GM21381 (cell line): ENCODE measurements around the gene TCAP.

Experiments
- ATAC-seq: cut with Tn5 transposase; IDR thresholded peaks from one replicate; pipeline ENCODE4 v1.9.1; 2021; ENCODE audit warnings: mild to moderate bottlenecking, moderate library complexity; ENCODE audit not compliant: unreplicated experiment

Gene TCAP, protein sequence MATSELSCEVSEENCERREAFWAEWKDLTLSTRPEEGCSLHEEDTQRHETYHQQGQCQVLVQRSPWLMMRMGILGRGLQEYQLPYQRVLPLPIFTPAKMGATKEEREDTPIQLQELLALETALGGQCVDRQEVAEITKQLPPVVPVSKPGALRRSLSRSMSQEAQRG

DNA sequence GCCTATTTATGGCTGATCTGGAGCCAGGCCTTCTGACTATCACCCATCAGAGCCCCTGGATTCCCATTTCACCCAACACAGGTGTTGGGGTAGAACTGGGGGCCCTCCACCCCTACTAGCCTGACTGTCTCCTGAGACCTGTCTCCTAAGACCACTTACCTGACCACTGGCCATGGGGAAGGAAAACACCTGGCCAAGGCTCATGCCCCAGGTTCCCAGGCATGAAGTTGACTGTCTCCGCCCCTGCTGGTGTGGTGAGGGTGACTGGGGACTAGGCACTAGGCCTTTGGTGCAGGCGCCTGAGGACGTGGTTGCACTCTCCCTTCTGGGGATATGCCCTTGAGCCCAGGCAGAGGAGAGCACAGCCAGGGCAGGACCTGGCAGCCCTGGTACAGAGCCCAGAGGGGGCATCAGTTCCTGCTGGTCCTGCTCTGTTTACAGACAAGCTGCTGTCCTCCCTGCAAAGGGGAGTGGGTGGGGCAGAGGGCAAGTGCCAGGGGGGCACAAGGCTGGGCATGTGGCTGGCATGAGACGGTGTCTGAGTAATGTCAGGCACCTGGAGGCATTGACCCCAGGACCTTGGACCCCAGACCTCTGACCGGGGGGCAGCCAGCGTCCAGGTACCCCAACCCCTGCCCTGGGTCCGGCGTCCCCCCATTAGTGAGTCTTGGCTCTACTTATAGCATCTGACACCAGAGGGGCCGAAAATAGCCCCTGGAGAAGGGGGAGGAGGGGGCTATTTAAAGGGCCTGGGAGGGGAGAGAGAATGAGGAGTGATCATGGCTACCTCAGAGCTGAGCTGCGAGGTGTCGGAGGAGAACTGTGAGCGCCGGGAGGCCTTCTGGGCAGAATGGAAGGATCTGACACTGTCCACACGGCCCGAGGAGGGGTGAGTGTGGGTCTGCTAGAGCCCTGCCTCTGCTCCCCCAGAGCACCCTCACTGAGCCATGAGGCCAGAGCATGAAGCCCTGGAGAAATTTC lies at the start of gene TCAP:
TCAP (plus strand) TSS at position 769 of the 981 bp plus-strand sequence; CDS start at position 780, 11 bp downstream.
- no peak for ATAC-seq

DNA sequence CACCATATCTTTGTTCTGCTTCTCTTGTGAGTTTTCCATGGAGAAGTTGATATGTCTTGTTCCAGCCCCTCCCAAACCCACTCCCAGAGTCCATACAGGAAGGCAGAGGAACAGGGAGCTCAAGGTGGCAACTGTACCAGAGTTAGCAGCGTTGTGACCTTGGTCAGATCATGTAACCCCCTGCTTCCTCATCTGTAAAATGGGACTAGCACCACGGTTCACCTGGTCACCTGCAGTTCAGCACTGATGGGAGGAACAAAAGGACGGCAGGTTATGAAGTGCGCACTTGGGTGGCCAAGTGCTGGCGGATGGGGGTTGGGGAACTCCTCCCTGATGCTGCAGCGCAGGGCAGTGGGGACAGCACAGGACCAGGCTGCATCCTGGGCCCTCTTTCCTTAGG lies 49.7 kb upstream of the TCAP start:
- ATAC-seq = no peak

DNA sequence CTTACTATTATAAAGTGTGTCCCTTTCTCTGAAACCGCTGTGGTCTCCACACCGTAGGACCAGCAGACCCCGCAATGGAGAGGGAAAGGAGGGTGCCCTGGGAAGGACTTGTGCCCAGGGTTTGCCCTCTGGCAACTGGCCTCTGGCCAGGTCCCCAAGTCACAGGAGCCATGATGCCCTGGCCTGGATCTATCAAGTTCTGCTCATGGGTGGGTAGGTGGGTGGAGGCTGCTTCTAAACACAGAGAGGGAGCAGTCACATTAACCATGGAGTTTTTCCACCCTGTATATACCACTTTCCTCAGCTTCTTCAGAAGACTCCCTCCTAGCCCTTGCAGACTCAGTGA lies 48.1 kb upstream of the TCAP start:
- no peak for ATAC-seq

DNA sequence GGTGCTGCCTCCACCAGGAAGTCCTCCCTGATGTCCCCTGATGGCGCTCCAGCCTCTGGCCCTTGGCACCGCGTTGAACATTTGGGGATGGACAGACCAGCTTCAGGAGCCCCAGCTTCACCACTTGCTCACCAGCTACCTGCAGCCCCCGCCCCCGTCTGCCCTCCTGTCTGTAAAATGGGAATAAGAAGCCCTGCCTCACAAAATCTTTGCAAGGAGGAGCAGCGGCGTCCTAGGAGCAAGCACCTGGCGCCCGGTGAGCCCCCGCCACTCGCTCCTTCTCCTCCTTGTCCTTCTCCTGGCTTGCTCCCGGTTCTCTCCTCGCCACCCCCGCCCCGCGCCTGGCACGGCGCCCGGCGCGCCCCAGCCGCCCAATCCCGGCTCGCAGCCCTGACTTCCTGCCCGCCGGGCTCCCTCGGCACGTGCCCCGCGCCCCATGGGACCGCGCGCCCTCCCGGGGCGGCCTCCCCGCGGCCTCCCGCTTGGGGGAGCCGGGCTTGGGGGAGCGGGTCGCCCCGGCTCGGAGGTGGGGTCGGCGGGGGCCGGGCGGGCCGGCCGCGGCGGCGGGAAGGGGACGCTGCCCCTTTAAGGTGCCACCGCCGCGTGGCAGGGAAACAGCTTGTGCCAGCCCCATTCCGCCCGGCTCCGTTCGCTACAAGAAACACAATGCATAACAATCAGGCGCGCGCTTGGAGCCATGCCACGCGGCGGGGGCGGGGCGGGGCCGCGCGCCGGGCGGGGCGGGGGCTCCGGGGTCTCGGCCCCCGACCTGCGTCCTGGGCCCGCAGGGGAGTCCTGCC lies 47.5 kb upstream of the TCAP start:
- ATAC-seq = no peak

DNA sequence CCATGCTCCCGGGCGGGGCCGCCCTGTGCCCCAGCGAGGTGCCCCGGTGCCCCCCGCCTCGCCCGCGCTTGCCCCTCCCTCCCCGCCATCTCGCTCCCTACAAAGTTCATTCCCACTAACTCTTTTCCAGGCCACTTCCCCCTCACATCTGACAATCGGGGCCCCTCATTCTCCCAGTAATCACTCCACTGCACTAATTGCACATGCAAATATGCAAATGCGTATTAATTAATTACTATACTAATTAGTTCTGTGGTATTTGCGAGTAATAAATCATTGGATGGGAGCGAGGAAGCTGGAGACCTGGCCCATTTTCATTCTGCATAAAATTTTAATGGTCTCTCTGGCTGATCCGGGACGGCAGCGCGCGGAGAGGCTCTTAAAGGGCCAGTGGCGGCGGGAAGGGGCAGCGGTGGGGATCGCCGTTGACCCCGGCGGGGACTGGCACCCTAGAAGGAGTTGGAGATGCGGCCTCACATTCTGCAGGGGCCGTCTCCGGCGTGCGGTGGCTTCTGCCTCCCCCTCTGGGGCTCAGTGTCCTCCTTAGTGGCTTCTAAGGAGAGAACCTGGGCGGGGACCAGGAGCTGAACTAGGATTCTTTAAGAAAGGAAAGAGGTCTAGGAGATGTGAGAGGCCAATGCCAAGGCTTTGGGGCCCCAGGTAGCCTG lies 46.8 kb upstream of the TCAP start:
- no peak for ATAC-seq

DNA sequence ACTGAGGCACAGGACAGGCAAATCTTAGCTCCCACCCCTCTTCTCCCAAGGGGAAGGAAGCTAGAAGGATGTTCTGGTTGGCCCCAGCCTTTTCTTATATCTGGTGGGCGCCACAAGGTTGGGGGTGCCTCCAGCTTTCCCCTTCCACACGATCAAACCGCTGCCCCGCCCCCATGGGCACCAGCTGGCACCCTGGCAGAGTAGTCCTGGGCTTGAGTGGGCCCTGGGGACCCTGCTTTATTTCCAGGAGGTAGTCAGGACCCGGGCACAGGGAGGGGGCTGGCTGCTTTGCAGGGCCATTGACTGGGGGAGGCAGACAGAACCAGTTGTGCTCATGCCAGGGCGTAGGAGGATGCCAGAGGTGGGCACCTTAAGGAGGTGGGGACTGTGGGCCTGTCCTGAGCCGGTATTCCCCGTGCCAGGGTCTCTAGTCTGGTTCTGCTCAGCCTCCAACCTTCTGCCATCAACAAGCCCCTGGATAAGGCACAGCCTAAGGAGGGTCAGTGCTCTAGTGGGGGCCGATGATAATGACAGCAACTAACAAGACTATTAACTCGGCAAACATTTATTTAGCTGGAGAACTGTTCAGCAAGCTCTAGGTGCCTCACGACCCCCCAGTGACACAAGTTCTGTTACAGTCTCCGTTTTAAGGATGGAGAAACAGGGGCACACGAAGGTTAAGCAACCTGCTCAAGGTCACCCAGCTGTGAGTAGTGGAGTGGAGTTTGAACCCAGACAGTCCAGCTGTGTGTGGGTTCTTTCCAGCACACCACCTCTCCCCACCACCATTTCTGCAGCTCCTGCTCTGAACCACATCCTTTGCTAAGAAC lies 46.0 kb upstream of the TCAP start:
- no peak for ATAC-seq

DNA sequence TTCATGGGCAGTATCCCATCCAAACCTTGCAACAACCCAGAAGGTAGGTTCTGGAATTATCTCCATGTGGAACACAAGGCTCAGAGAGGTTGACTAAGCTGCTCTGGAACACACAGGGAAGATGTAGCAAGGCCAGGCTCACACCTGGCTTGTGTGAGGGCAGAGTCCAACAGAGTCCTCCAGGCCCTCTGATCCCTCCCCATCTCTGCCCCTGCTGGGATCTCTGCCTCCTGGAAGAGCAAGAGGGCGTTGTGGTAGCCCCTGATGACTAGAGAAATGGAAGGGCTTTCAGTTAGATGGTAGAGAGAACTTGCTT lies 45.4 kb upstream of the TCAP start:
- ATAC-seq = no peak

DNA sequence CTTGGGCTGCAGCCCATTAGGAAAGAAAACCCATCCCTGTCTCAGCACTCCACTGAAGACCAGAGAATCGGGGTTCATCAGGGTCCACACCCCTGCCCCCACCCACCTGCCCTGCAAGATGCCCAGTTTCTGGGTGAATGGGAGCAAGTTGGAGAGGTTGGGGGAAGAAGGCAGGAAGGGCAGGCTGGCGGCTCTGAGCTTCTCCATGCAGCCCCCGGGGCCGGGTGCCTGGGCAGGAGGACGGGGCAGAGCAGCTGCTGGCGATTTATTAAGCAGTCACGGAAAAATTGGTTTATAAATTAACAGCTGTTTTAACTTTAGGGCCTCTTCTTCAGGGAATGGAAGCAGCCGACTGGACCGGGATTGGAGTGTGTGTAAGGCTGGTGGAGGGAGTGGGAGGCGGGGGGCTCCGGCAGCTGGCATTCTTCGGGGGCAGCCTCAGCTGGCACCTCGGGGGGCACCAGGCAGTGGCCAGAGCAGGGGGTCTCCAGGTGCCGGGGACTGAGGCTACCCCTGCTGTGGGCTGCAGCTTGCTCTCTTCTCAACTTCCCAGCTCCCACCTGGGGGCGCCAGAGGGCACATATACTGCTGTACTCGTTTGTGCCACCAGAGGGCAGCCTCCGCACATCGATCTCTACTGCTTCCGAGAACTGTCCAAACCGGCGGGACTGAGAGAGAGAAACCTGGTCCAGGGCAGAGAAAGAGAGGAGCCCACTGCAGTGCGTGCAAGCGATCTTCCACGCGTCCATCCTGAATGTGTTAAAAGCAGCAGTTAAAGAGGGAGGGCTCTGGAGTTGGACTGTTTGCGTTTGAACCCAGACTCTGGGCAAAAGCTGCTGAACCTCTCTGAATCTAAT lies 43.4 kb upstream of the TCAP start:
- ATAC-seq = no peak

DNA sequence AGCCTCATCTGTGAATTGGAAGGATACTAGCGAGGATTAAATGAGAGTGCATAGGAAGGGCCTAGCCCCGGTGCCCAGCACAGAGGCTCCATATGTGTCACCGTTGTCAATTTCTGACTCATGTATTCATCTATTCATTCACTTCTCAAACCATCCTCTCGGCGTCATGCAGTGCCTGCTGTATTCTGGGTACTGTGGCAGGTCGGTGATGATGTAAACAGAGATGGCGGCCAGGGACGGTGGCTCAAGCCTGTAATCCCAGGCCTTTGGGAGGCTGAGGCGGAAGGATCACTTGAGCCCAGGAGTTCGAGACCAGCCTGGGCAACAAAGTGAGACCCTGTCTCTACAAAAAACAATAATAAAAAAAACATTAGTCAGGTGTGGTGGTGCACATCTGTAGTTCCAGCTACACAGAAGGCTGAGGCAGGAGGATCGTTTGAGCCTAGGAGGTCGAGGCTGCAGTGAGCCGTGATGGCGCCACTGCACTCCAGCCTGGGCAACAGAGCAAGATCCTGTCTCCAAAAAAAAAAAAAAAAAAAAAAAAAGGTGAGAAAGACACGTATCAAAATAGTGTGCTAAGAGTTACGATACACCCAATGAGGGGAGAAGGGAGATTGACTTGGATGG lies 42.7 kb upstream of the TCAP start:
- no peak for ATAC-seq

DNA sequence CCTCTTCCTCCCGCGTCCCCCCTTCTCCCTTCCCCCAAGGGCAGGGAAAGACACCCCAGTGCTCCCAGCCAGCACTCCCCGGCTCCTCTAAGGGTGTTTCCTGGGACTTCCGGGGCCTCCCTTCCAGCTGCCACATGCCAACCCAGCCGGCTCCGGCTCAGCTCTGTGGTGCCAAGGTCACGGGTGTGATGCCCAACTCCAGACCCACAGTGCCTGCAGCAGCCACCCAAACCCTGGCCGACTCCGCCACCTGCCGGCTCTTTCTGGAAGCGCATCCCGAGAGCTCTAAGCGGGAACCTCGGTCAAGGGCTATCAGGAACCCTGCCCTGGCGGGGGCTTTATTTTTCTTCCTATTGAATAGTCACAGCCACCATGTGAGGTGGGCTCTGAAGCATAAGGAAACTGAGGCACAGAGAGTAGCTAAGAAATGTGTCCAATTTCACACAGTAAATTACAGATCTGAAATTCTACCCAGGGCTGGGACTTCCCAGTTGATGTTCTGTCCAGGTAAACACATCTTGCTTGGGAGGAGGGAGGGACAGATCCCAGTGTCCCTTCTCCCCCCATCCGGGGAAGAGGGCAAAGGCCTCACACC lies 41.7 kb upstream of the TCAP start:
- ATAC-seq = no peak

DNA sequence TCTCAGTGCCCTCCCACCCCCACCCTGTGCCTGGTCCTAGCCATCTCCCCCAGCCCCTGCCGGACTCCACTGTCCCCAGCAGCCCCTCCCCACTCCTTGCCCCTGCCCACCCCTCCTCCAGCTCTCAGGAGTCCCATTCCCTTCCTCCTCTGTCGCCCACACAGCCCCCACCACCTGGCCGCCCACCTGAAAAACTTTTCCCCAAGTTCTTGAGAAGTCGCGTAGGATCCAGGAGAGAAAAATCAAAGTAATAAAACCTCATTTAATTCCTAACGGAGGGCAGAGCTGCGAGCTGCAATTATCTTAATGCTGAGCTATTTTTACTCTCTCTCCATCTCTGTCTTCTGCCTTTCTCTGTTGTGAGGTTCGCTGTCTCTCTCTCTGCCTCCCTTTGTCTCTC lies 40.8 kb upstream of the TCAP start:
- no peak for ATAC-seq

DNA sequence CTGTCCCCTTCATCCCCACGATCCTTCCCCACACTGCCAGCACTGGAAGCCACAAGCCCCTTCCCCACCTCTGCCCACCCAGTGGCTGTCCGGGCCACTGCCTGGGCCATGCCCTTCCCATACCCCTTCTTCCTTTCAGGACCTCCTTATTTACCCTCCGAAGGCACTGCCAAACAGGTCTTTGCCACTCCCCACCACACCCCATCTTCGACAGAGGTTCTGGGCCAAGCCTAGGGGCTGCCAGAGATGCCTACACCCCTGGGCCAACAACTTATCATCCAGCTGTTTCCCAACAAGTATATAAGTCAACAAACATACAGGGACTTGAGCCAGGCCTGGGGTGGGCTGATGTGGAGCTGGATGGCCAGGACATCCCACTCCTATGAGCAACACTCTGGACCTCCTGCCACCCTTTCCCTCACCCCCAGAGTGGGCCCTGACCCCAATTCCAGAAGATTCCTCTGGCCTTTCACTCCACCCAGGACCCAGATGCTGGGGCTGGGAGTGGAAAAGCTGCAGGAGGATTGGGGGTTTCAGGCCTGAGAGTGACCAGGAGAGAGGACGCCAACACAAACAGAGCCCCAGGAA lies 39.9 kb upstream of the TCAP start:
- ATAC-seq = no peak

DNA sequence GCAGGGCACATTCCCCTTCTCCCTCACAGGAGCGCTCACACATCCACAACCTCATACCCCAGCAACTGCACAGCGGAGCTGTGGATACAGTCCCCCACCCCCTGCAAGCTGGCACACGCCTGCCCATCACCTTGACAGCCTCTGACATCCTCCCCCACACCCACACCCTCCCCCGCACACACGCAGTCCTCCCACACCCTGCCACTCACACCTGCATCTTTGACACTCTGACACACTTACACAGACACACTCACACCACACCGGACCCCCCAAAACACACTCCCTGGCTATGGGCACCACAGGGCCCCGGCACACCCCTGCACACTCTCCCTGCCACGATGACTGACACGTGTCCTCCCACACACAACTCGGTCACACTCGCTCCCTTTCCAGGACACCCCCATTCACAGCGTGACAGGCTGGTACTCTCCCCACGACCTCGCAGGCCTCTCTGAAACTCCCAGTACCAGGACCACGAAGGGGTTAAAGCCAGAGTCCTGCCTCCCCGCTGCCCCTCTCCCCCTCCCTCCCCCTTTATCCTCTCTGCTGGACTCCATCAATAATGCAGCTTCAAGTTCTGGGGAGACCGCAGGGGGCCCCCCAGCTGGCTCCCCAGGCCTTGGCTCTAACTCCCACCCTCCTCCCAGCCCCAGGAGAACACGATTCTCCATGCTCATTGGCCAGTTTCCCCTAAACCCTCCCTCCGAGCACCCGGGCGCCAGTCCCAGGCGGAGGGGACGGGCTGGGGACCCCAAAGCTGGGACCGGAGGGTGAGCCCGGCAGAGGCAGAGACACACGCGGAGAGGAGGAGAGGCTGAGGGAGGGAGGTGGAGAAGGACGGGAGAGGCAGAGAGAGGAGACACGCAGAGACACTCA lies 38.7 kb upstream of the TCAP start, which contains the start of gene PPP1R1B:
PPP1R1B (plus strand) TSS at position 782 of the 876 bp plus-strand sequence. CDS start 441 bp downstream, outside the sequence.
- no peak for ATAC-seq

DNA sequence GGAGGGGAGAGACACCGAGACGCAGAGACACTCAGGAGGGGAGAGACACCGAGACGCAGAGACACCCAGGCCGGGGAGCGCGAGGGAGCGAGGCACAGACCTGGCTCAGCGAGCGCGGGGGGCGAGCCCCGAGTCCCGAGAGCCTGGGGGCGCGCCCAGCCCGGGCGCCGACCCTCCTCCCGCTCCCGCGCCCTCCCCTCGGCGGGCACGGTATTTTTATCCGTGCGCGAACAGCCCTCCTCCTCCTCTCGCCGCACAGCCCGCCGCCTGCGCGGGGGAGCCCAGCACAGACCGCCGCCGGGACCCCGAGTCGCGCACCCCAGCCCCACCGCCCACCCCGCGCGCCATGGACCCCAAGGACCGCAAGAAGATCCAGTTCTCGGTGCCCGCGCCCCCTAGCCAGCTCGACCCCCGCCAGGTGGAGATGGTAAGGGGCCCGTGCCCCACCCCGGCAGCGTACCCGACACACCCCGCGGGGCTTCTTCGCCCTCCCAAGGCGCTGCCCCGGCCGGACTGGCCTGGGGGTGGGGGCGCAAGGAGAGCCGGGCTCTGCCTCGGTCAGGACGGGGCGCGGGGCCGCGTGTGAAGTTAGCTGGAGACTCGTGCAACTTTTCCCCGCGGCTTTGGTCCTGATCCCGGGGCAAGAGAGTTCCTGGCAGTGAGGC lies 38.0 kb upstream of the TCAP start:
- ATAC-seq = no peak

DNA sequence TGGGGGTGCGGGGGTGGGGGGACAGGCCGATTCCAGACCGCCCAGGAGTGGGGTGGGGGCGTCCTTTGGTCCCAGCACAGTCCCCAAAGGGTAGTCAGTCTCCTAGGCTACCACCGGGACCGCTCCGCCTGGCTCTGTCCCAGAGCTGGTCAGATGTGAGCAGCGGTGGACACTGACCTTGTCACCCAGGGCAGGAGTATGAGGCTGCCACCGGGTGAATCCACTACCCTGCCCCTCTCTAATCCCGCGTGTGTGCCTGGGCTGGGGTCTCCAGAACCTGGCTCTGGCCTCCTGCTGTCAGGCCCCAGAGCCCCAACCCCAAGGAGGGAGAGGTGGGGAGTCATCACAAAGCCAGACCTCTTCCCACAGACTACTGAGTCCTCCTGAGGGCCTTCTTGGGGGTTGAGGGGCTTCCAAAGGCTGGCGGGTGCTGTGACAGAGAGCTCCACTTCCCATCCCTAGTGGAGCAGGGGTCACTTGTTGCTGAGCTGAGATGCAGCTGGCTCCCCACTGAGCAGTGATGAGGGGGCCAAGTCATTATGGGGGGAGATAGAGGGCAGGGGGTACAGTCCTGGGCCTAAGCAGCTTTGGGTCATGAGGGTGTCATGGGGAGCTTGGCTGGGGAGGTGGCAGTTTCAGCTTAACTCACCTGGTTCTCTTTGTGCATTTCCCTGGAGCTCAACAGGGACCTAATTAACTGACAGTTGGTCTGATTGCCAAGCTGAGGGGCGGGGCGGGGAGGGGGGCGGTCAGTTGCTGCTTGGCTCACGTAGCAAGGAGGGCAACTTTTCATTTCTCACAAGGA lies 37.2 kb upstream of the TCAP start:
- ATAC-seq = no peak
